ENCODE results near the gene FAM210B. TPM values are rescaled to one million over a fixed set of nuclear protein-coding genes. Genes with fewer than 3 reads are reported as not detected.

FAM210B gene
- total RNA-seq, 1 experiment from 2014 or later = 37.9 TPM

- Histone ChIP-seq H3K9me3 (ENCODE audit: low read length) (no peaks in the 10 kb centered on the region), H2AFZ (ENCODE audit: low read length) (no peak overlapping the region)
These were observed 42.3 kb upstream of the FAM210B start for GRCh38 chr20:56316483-56316882.

GRCh38 chr20:56322681-56323080 is 36.1 kb upstream of the FAM210B start:
- Histone ChIP-seq H3K9me2 (replicated peaks; ENCODE audit: low read length) (no peaks in the 10 kb centered on the region), H3K4me1 (ENCODE audit: insufficient read depth, low read length) (no peaks in the 10 kb centered on the region), H3F3A (ENCODE audit: low read length, unreplicated experiment) (no peaks in the 10 kb centered on the region), H3K27ac (ENCODE audit: low read length) (no peak overlapping the region), H2AFZ (ENCODE audit: low read length) (no peak overlapping the region), H3K79me2 (ENCODE audit: low read length) (no peaks in the 10 kb centered on the region), H3K27me3 (ENCODE audit: low read length) (peaks cover 48% of the 10 kb centered on the region), H3K36me3 (ENCODE audit: low read depth, low read length) (no peaks in the 10 kb centered on the region), H4K20me1 (ENCODE audit: low read length) (no peaks in the 10 kb centered on the region), H3K4me3 (ENCODE audit: low read length) (no peak overlapping the region), H3K4me2 (ENCODE audit: low read length) (no peak overlapping the region), H3K9me3 (ENCODE audit: low read length) (no peaks in the 10 kb centered on the region), H3K9ac (ENCODE audit: low read length) (no peak overlapping the region)
- BruUV-seq (replicated peaks) = no TSS peak
- ChIA-PET POLR2A (ENCODE audit: unreplicated experiment) (no interaction called here), CTCF (no interaction called here)
- ATAC-seq (no peak), DNase-seq (no peak)
- TF ChIP-seq EZH2phosphoT487 (IDR thresholded peaks at IDR 0.05; ENCODE audit: borderline replicate concordance, low read length) (no peak), EZH2 (IDR thresholded peaks at IDR 0.05; ENCODE audit: low read length, unreplicated experiment) (no peak), CTCF (conservative IDR thresholded peaks at IDR 0.05; ENCODE audit: low read depth, low read length) (no peak)
- intact Hi-C loops (cut with micrococcal nuclease) = no loop called here

More at GRCh38 chr20:56316483-56316882, 42.3 kb upstream of the FAM210B start:
- H3K36me3 ChIP-seq (ENCODE audit: low read depth, low read length) = no peaks in the 10 kb centered on the region
- POLR2A ChIA-PET (ENCODE audit: unreplicated experiment) = no interaction called here
- CTCF ChIA-PET = no interaction called here
- H3K27me3 ChIP-seq (ENCODE audit: low read length) = peaks cover 33% of the 10 kb centered on the region
- intact Hi-C loops (cut with micrococcal nuclease) = no loop called here
- no peaks in the 10 kb centered on the region for H3K79me2 ChIP-seq (ENCODE audit: low read length)
- TF ChIP-seq EZH2 (IDR thresholded peaks at IDR 0.05; ENCODE audit: low read length, unreplicated experiment) (no peak), EZH2phosphoT487 (IDR thresholded peaks at IDR 0.05; ENCODE audit: borderline replicate concordance, low read length) (no peak), CTCF (conservative IDR thresholded peaks at IDR 0.05; ENCODE audit: low read depth, low read length) (no peak)
- H3K4me3 ChIP-seq (ENCODE audit: low read length) = no peak overlapping the region
- no peak overlapping the region for H3K27ac ChIP-seq (ENCODE audit: low read length)
- H3K4me1 ChIP-seq (ENCODE audit: insufficient read depth, low read length) = no peaks in the 10 kb centered on the region
- no peaks in the 10 kb centered on the region for H4K20me1 ChIP-seq (ENCODE audit: low read length)
- ATAC-seq (no peak), DNase-seq (no peak)
- H3K4me2 ChIP-seq (ENCODE audit: low read length) = no peak overlapping the region
- H3F3A ChIP-seq (ENCODE audit: low read length, unreplicated experiment) = no peaks in the 10 kb centered on the region
- H3K9ac ChIP-seq (ENCODE audit: low read length) = no peak overlapping the region
- no peaks in the 10 kb centered on the region for H3K9me2 ChIP-seq (replicated peaks; ENCODE audit: low read length)
- no TSS peak for BruUV-seq (replicated peaks)

- intact Hi-C loops (cut with micrococcal nuclease) = no loop called here
- no peak overlapping the region for H3K27ac ChIP-seq (ENCODE audit: low read length)
- ChIA-PET POLR2A (ENCODE audit: unreplicated experiment) (no interaction called here), CTCF (no interaction called here)
- no peak for DNase-seq
- H3K79me2 ChIP-seq (ENCODE audit: low read length) = no peaks in the 10 kb centered on the region
- no peak for TF ChIP-seq EZH2 (IDR thresholded peaks at IDR 0.05; ENCODE audit: low read length, unreplicated experiment)
- no peak for TF ChIP-seq EZH2phosphoT487 (IDR thresholded peaks at IDR 0.05; ENCODE audit: borderline replicate concordance, low read length)
- TF ChIP-seq CTCF (conservative IDR thresholded peaks at IDR 0.05; ENCODE audit: low read depth, low read length) = no peak
- H3K4me1 ChIP-seq (ENCODE audit: insufficient read depth, low read length) = no peaks in the 10 kb centered on the region
- no peak overlapping the region for H3K4me3 ChIP-seq (ENCODE audit: low read length)
- no peaks in the 10 kb centered on the region for H3K36me3 ChIP-seq (ENCODE audit: low read depth, low read length)
- no peak overlapping the region for H2AFZ ChIP-seq (ENCODE audit: low read length)
- peaks cover 43% of the 10 kb centered on the region for H3K27me3 ChIP-seq (ENCODE audit: low read length)
- H3K9me2 ChIP-seq (replicated peaks; ENCODE audit: low read length) = no peaks in the 10 kb centered on the region
- H3K9ac ChIP-seq (ENCODE audit: low read length) = no peak overlapping the region
- no peaks in the 10 kb centered on the region for H4K20me1 ChIP-seq (ENCODE audit: low read length)
- no TSS peak for BruUV-seq (replicated peaks)
- no peak overlapping the region for H3K4me2 ChIP-seq (ENCODE audit: low read length)
- no peak for ATAC-seq
- H3K9me3 ChIP-seq (ENCODE audit: low read length) = no peaks in the 10 kb centered on the region
- H3F3A ChIP-seq (ENCODE audit: low read length, unreplicated experiment) = no peaks in the 10 kb centered on the region
These were observed 35.6 kb upstream of the FAM210B start for GRCh38 chr20:56323206-56323605.
